ENCODE measurements around the gene PRIMA1.

The PRIMA1 gene

GRCh38 chr14:93682459-93682858 lies 105.8 kb downstream of the PRIMA1 start:
- Histone ChIP-seq H3K4me2 (ENCODE audit: low read length) (no peak overlapping the region), H3K36me3 (ENCODE audit: insufficient read depth, low read length) (no peaks in the 10 kb centered on the region), H3K27me3 (ENCODE audit: control insufficient read depth, insufficient read depth, low read length) (no peaks in the 10 kb centered on the region), H3K9me3 (replicated peaks; ENCODE audit: low read length) (no peaks in the 10 kb centered on the region), H3K4me3 (ENCODE audit: low read length) (no peak overlapping the region), H3K9ac (ENCODE audit: low read depth, low read length) (no peak overlapping the region), H3K4me1 (ENCODE audit: control insufficient read depth, insufficient read depth, low read length) (no peaks in the 10 kb centered on the region)

- H3K36me3 ChIP-seq (ENCODE audit: insufficient read depth, low read length), result no peaks in the 10 kb centered on the region
- no peak overlapping the region for H3K4me3 ChIP-seq (ENCODE audit: low read length)
- H3K9me3 ChIP-seq (replicated peaks; ENCODE audit: low read length), result no peaks in the 10 kb centered on the region
- no peaks in the 10 kb centered on the region for H3K4me1 ChIP-seq (ENCODE audit: control insufficient read depth, insufficient read depth, low read length)
- no peak overlapping the region for H3K4me2 ChIP-seq (ENCODE audit: low read length)
- H3K27me3 ChIP-seq (ENCODE audit: control insufficient read depth, insufficient read depth, low read length), result no peaks in the 10 kb centered on the region
- H3K9ac ChIP-seq (ENCODE audit: low read depth, low read length), result no peak overlapping the region
These were observed 111.8 kb downstream of the PRIMA1 start for GRCh38 chr14:93676416-93676958.

GRCh38 chr14:93675651-93676050 lies 112.6 kb downstream of the PRIMA1 start:
- H3K27me3 ChIP-seq (ENCODE audit: control insufficient read depth, insufficient read depth, low read length), result no peaks in the 10 kb centered on the region
- H3K4me3 ChIP-seq (ENCODE audit: low read length), result no peak overlapping the region
- H3K9me3 ChIP-seq (replicated peaks; ENCODE audit: low read length), result no peaks in the 10 kb centered on the region
- H3K36me3 ChIP-seq (ENCODE audit: insufficient read depth, low read length), result no peaks in the 10 kb centered on the region
- no peak overlapping the region for H3K9ac ChIP-seq (ENCODE audit: low read depth, low read length)
- H3K4me2 ChIP-seq (ENCODE audit: low read length), result no peak overlapping the region
- H3K4me1 ChIP-seq (ENCODE audit: control insufficient read depth, insufficient read depth, low read length), result no peaks in the 10 kb centered on the region

GRCh38 chr14:93674343-93674742 lies 113.9 kb downstream of the PRIMA1 start:
- Histone ChIP-seq H3K9ac (ENCODE audit: low read depth, low read length) (no peak overlapping the region), H3K27me3 (ENCODE audit: control insufficient read depth, insufficient read depth, low read length) (no peaks in the 10 kb centered on the region), H3K36me3 (ENCODE audit: insufficient read depth, low read length) (no peaks in the 10 kb centered on the region), H3K4me3 (ENCODE audit: low read length) (no peak overlapping the region), H3K4me1 (ENCODE audit: control insufficient read depth, insufficient read depth, low read length) (no peaks in the 10 kb centered on the region), H3K9me3 (replicated peaks; ENCODE audit: low read length) (no peaks in the 10 kb centered on the region), H3K4me2 (ENCODE audit: low read length) (no peak overlapping the region)

GRCh38 chr14:93669632-93670031 lies 118.7 kb downstream of the PRIMA1 start:
- Histone ChIP-seq H3K36me3 (ENCODE audit: insufficient read depth, low read length) (no peaks in the 10 kb centered on the region), H3K9ac (ENCODE audit: low read depth, low read length) (no peak overlapping the region)

More at GRCh38 chr14:93669632-93670031, 118.7 kb downstream of the PRIMA1 start:
- Histone ChIP-seq H3K27me3 (ENCODE audit: control insufficient read depth, insufficient read depth, low read length) (no peaks in the 10 kb centered on the region), H3K4me1 (ENCODE audit: control insufficient read depth, insufficient read depth, low read length) (no peaks in the 10 kb centered on the region), H3K4me2 (ENCODE audit: low read length) (no peak overlapping the region), H3K4me3 (ENCODE audit: low read length) (no peak overlapping the region), H3K9me3 (replicated peaks; ENCODE audit: low read length) (peaks cover 2% of the 10 kb centered on the region)
